Naive thymus-derived CD8-positive, alpha-beta T cell (primary cell): Measurements from ENCODE around the gene KLK2. TPM values are rescaled to one million over a fixed set of nuclear protein-coding genes. Genes with fewer than 3 reads are reported as not detected.
"Not testable (repeated sequence)": the region's sequence is repeated elsewhere in the genome, so short reads cannot be mapped to it uniquely, and the experiment has no call there.

ENCODE experiments used
- ATAC-seq, 2 donors: fragments of 150-1000 bp; cut with Tn5 transposase in 1 of 2; sonication (Bioruptor Pico), chemical (Tn5 transposase) in 1 of 2; 1 replicate in 1 of 2; 2 replicates in 1 of 2; pipeline ENCODE4 v1.10.0; 2021; ENCODE audit warnings: mild to moderate bottlenecking in 2 of 2, moderate library complexity in 2 of 2
- POLR2A ChIA-PET: fragments of 350-600 bp; sonication (Branson Sonifier 250); formaldehyde crosslinking; loops from one replicate; lab custom pipeline; 2021; ENCODE audit warnings: antibody characterized with exemption; lab: Charles Lee
- DNase-seq, 10 donors: peaks; one replicate each; pipeline versions ENCODE4 v3.0.0 to v3.0.0-alpha.2; 2020 to 2022
- H3K27ac Mint-ChIP-seq, 10 donors: one replicate each; pipeline ENCODE4 v1.8.0; 2020 to 2022; ENCODE audit warnings: mild to moderate bottlenecking in 10 of 10, mixed read lengths in 10 of 10, moderate library complexity in 4 of 10, inconsistent platforms in 1 of 10
- H3K27me3 Mint-ChIP-seq, 5 donors: one replicate each; pipeline ENCODE4 v1.8.0; 2021 to 2022; ENCODE audit warnings: mixed read lengths in 5 of 5
- H3K36me3 Mint-ChIP-seq, 3 donors: one replicate each; pipeline ENCODE4 v1.8.0; 2020 to 2022; ENCODE audit warnings: mixed read lengths in 3 of 3, mild to moderate bottlenecking in 2 of 3, inconsistent platforms in 1 of 3
- H3K4me1 Mint-ChIP-seq, 4 donors: one replicate each; pipeline ENCODE4 v1.8.0; 2021 to 2022; ENCODE audit warnings: mixed read lengths in 4 of 4
- H3K4me3 Mint-ChIP-seq, 10 donors: one replicate each; pipeline ENCODE4 v1.8.0; 2020 to 2022; ENCODE audit warnings: mild to moderate bottlenecking in 10 of 10, mixed read lengths in 10 of 10, moderate library complexity in 6 of 10, inconsistent platforms in 1 of 10
- H3K9me3 Mint-ChIP-seq, 9 donors: one replicate each; pipeline ENCODE4 v1.8.0; 2020 to 2022; ENCODE audit warnings: mixed read lengths in 9 of 9, mild to moderate bottlenecking in 3 of 9, inconsistent platforms in 1 of 9, moderate library complexity in 1 of 9
- polyA plus RNA-seq, 3 donors: library from polyadenylated mRNA; unstranded; fragments of 300-500 nt; fragmentation: Illumina TruSeq; gene quantifications; one replicate each; pipeline ENCODE4 v1.2.3, GENCODE V29; 2021
- total RNA-seq, 8 experiments: library from RNA in 2 of 8; stranded (reverse) in 2 of 8; gene quantifications; one replicate each; pipeline ENCODE4 v1.2.3 and lab custom pipeline; 2021 to 2026

KLK2 gene
- total and polyA plus RNA-seq, 5 experiments from 2014 or later: not detected

- H3K9me3 Mint-ChIP-seq: peaks cover 0 to 3% (median 0%) of the 10 kb centered on the region in 9 donors
- H3K27ac Mint-ChIP-seq: no peak overlapping the region
- ATAC-seq (no peak), DNase-seq (no peak)
- H3K36me3 Mint-ChIP-seq: no peaks in the 10 kb centered on the region
- H3K27me3 Mint-ChIP-seq: peaks cover 30 to 73% (median 61%) of the 10 kb centered on the region in 5 donors
- POLR2A ChIA-PET: no interaction called here
- H3K4me1 Mint-ChIP-seq: peaks cover 0 to under 1% (median 0%) of the 10 kb centered on the region in 4 donors
- no peak overlapping the region for H3K4me3 Mint-ChIP-seq
These were observed 8.9 kb downstream of the KLK2 start for GRCh38 chr19:50882188-50882587.

GRCh38 chr19:50889638-50890037 lies 16.4 kb downstream of the KLK2 start:
- DNase-seq (no peak), ATAC-seq (no peak)
- no peak overlapping the region for H3K4me3 Mint-ChIP-seq
- H3K27me3 Mint-ChIP-seq: peaks cover 22 to 68% (median 61%) of the 10 kb centered on the region in 5 donors
- no peak overlapping the region for H3K27ac Mint-ChIP-seq
- POLR2A ChIA-PET: no interaction called here
- peaks cover 0 to 16% (median 7%) of the 10 kb centered on the region in 9 donors for H3K9me3 Mint-ChIP-seq
- H3K36me3 Mint-ChIP-seq: no peaks in the 10 kb centered on the region
- H3K4me1 Mint-ChIP-seq: peaks cover 0 to 2% (median 0%) of the 10 kb centered on the region in 4 donors

GRCh38 chr19:50890422-50891252 lies 17.4 kb downstream of the KLK2 start:
- H3K27ac Mint-ChIP-seq: no peak overlapping the region
- H3K9me3 Mint-ChIP-seq: peaks cover 0 to 26% (median 11%) of the 10 kb centered on the region in 9 donors
- peaks cover 22 to 64% (median 62%) of the 10 kb centered on the region in 5 donors for H3K27me3 Mint-ChIP-seq
- H3K4me1 Mint-ChIP-seq: peaks cover 0 to 2% (median 0%) of the 10 kb centered on the region in 4 donors
- no peak overlapping the region for H3K4me3 Mint-ChIP-seq
- ATAC-seq (no peak), DNase-seq (no peak)
- POLR2A ChIA-PET: no interaction called here
- peaks cover 0 to 4% (median 0%) of the 10 kb centered on the region in 3 donors for H3K36me3 Mint-ChIP-seq

- Mint-ChIP-seq H3K9me3 (peaks cover 0 to 30% (median 11%) of the 10 kb centered on the region in 9 donors), H3K27me3 (peaks cover 22 to 64% (median 56%) of the 10 kb centered on the region in 5 donors), H3K4me1 (peaks cover 0 to 2% (median 0%) of the 10 kb centered on the region in 4 donors), H3K4me3 (no peak overlapping the region), H3K27ac (no peak overlapping the region), H3K36me3 (peaks cover 0 to 4% (median 0%) of the 10 kb centered on the region in 3 donors)
- POLR2A ChIA-PET: no interaction called here
- no peak for DNase-seq
- no peak for ATAC-seq
These were observed 18.0 kb downstream of the KLK2 start for GRCh38 chr19:50891253-50891625.

DNA sequence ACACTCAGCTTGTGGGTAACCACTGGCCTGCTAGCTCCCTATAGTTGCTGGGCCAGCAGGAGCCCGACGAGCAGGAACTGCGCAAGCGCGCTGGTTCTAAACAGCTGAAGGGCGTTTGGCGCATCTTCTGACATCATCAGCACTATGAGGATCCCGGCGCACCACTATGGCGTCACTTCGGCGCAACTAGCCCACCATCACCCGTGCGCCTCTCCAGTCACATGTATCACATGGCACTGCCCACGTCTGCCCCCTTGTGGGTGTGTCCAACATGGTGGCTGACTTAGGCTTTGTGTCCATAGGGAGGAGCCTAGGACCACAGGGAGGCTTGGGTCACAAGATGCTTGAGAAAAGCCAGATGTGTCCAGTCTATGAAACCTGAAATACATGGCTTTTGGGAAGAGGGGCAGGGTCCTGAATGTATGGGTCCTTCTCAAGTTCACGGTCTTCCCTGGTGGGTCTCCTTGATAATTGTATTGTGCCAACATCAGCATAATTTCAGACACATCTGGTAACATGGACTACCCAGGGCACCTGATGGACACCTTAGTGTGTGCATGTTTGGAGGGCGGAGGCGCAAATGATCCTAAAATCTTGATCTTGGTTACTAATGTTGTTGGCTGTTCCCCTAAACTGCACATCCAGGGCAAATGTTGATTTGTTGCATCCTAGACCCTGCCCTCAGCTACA lies 20.0 kb downstream of the KLK2 start:
- Mint-ChIP-seq H3K9me3 (peaks cover 0 to 33% (median 11%) of the 10 kb centered on the region in 9 donors), H3K4me1 (peaks cover 0 to 3% (median 0%) of the 10 kb centered on the region in 4 donors), H3K36me3 (peaks cover 0 to 4% (median 0%) of the 10 kb centered on the region in 3 donors), H3K27ac (no peak overlapping the region), H3K27me3 (peaks cover 23 to 61% (median 50%) of the 10 kb centered on the region in 5 donors), H3K4me3 (peak overlapping the region in 1 of 10 donors; percentile 29)
- DNase-seq (no peak), ATAC-seq (no peak)
- POLR2A ChIA-PET: no interaction called here

DNA sequence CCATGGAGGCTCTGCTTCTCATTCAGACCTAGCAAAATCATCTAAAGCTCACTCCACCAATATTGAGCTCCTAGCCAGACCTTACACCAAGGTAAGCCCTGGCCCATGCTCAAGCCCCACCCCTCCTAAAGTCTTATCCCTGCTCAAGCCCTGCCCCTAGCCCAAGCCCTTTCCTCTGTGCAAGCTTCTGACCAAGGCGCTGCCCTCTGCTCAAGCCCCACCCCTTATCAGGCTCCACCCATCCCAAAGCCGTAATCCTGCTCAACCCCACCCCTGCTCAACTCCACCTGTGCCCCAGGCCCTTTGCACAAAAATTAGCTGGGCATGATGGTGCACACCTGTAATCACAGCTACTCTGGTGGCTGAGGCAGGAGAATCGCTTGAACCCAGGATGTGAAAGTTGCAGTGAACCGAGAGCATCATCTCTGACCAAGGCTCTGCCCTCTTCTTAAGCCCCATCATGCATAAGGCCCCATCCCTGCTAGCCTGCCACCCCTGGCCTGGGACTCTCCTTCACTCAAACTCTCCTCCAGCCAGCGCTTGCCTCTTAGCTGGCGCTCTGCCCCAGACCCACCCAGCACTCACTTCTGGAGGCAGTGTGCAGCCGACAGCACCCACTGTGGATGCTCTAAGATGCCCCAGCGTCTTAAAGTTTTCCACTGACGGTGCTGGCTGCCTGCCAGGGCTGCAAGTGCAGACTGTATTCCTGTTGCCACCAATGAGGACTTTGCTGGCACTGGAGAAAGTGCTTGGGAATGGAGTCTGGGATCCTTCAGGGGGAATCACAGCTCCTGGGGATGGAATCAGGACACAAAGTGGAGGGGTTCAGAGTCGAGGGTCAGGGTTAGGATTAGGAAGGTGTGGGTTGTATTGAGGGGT lies 21.5 kb downstream of the KLK2 start:
- peaks cover 0 to 4% (median 0%) of the 10 kb centered on the region in 3 donors for H3K36me3 Mint-ChIP-seq
- H3K27me3 Mint-ChIP-seq: peaks cover 22 to 58% (median 41%) of the 10 kb centered on the region in 5 donors
- no peak overlapping the region for H3K4me3 Mint-ChIP-seq

GRCh38 chr19:50896089-50896590 lies 22.9 kb downstream of the KLK2 start:
- H3K4me3 Mint-ChIP-seq, DNase-seq, H3K4me1 Mint-ChIP-seq, H3K36me3 Mint-ChIP-seq, POLR2A ChIA-PET, ATAC-seq: not testable (repeated sequence)
- Mint-ChIP-seq H3K27me3 (peaks cover 19 to 58% (median 40%) of the 10 kb centered on the region in 5 donors), H3K27ac (peak overlapping the region in 1 of 10 donors; percentile 57), H3K9me3 (peaks cover 0 to 33% (median 11%) of the 10 kb centered on the region in 9 donors)

More for the DNA sequence above, 21.5 kb downstream of the KLK2 start:
- H3K4me1 Mint-ChIP-seq: peaks cover 0 to 3% (median 0%) of the 10 kb centered on the region in 4 donors
- ATAC-seq (no peak), DNase-seq (no peak)
- no peak overlapping the region for H3K27ac Mint-ChIP-seq
- POLR2A ChIA-PET: interaction anchor here (0.6 kb wide), 1 partner anchor 9 kb away, joined by 3 read pairs; no protein-coding TSS in a partner anchor
- peaks cover 0 to 33% (median 11%) of the 10 kb centered on the region in 9 donors for H3K9me3 Mint-ChIP-seq

DNA sequence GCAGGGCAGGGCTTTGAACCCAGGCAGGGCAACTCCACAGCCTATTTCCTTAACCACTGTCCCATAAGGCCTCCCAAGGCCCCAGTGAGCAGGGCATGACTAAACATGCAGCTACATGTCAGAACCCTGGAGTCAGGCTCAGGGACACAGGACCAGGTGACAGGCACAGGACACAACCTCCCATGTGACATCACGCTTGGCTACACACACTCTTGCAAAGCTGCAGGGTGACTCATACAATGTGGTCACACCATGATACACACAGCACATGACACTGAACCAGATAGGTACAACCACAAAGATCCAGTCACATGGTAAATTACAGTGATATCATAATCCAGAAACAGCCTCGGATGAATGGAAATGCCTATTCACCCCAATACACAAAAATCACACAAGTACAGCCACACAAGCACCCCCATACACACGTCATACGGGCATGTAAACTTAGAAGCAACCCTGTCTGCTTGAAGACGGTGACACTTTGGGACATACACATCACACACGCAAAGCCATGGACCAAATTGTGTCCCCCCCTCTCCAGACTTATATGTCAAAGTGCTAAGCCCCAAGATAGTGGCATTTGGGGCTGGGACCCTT lies 23.5 kb downstream of the KLK2 start:
- no peak overlapping the region for H3K27ac Mint-ChIP-seq
- peaks cover 0 to 33% (median 11%) of the 10 kb centered on the region in 9 donors for H3K9me3 Mint-ChIP-seq
- POLR2A ChIA-PET: no interaction called here
- DNase-seq: no peak
- no peak overlapping the region for H3K4me3 Mint-ChIP-seq
- ATAC-seq: peak in 1 of 2 donors; percentile 46
- H3K4me1 Mint-ChIP-seq: peaks cover 0 to 3% (median 0%) of the 10 kb centered on the region in 4 donors
- H3K36me3 Mint-ChIP-seq: peaks cover 0 to 4% (median 0%) of the 10 kb centered on the region in 3 donors
- H3K27me3 Mint-ChIP-seq: peaks cover 21 to 57% (median 40%) of the 10 kb centered on the region in 5 donors

DNA sequence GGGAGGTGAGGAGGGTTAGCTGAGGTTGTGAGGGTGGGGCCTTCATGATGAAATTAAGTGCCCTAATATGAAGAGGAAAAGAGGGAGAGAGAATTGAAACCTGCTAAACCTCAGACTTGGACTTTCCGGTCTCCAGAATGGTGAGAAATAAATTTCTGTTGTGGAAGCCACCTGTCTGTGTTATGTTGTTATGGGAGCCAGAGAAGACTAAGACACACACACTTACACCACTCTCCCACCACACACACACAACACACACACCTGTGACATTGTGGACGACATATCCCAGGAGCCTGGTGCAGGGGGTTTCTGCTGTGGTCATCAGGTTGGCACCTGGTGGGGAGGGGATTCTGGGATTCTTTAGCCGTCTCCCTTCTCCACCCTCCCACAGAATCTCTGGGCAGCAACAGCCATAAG lies 24.0 kb downstream of the KLK2 start:
- Mint-ChIP-seq H3K36me3 (peaks cover 0 to 4% (median 0%) of the 10 kb centered on the region in 3 donors), H3K4me1 (peaks cover 0 to 3% (median 0%) of the 10 kb centered on the region in 4 donors), H3K27me3 (peaks cover 15 to 52% (median 38%) of the 10 kb centered on the region in 5 donors), H3K27ac (no peak overlapping the region), H3K9me3 (peaks cover 0 to 33% (median 11%) of the 10 kb centered on the region in 9 donors), H3K4me3 (no peak overlapping the region)
- POLR2A ChIA-PET: no interaction called here
- no peak for ATAC-seq
- DNase-seq: no peak

DNA sequence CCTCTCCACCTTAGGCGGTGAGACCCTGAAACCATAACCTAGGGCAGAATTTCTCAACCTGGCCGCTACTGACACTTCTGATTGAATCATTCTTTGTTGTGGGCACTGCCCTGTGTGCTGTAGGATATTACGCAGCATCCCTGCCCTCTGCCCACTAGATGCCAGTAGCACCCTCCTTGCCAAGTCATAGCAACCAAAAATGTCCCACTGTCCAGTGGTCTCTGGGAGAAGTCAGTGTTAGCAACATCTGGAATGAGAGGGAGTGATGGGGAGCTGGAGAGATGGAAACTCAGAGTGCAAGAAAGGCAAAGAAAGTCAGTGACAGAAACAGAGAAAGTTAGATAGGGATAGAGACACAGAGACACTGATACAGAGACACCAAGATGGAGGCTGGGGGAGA lies 24.4 kb downstream of the KLK2 start:
- Mint-ChIP-seq H3K27me3 (peaks cover 15 to 51% (median 34%) of the 10 kb centered on the region in 5 donors), H3K9me3 (peaks cover 0 to 33% (median 11%) of the 10 kb centered on the region in 9 donors), H3K4me1 (peaks cover 0 to 3% (median 0%) of the 10 kb centered on the region in 4 donors), H3K36me3 (peaks cover 0 to 4% (median 0%) of the 10 kb centered on the region in 3 donors), H3K27ac (no peak overlapping the region), H3K4me3 (no peak overlapping the region)
- POLR2A ChIA-PET: no interaction called here
- DNase-seq (no peak), ATAC-seq (no peak)

DNA sequence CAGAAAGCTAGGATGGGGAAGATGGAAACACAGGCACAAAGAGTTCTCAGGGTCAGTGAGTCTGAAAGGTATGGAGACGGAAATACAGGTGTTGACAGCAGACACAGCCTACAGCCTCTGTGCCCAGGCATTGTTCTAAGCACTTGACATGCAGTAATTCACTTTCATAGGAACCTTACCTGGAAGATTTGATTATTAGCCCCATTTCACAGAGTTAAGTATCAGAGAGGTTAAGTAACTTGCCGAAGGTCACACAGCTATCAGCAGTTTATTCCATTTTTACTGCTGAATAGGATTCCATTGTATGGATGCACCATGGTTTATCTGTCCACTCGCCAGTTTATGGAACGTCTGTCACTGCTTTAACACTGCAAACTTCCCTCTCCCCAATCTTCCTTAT lies 24.8 kb downstream of the KLK2 start:
- H3K36me3 Mint-ChIP-seq: peaks cover 0 to 4% (median 0%) of the 10 kb centered on the region in 3 donors
- peaks cover 0 to 33% (median 11%) of the 10 kb centered on the region in 9 donors for H3K9me3 Mint-ChIP-seq
- peaks cover 0 to 3% (median 0%) of the 10 kb centered on the region in 4 donors for H3K4me1 Mint-ChIP-seq
- DNase-seq (no peak), ATAC-seq (no peak)
- no peak overlapping the region for H3K4me3 Mint-ChIP-seq
- H3K27ac Mint-ChIP-seq: no peak overlapping the region
- peaks cover 15 to 52% (median 33%) of the 10 kb centered on the region in 5 donors for H3K27me3 Mint-ChIP-seq
- POLR2A ChIA-PET: no interaction called here
